ENCODE data around the gene CPA5.

Gene CPA5

DNA sequence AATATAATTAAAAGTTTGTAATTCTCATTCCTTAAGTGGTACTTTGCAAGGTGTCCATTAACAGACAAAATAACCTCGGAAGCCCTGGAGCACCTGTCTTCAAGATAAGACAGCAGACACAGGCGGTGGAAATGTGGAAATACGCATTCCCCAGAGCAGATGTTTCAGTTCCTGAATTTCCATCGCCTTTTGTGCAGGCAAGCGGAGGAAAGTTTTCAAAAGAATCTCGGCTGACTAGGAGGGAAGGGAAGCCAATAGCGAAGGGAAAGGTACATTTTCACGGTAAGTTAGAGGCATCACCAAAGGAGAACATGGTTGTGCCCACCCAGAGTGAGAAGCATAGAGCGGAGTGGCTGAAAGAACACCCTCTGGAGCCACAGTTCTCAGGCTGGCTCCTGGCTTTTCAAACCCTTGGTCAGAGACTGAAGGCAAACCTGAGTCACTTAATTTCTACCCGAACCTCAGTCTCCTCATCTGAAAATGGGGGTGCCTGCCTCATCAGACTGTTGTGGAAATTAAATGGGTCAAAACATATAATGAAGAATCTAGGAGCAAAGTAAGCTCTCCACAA, 49.3 kb downstream of the CPA5 start:
- no peak overlapping the region for H3K4me2 ChIP-seq (ENCODE audit: low read length)
- H3K9me3 ChIP-seq (ENCODE audit: insufficient read depth, low read length): no peaks in the 10 kb centered on the region
- no peak overlapping the region for H3K27ac ChIP-seq (ENCODE audit: low read length)
- H3K27me3 ChIP-seq (ENCODE audit: low read depth, low read length): no peaks in the 10 kb centered on the region
- TF ChIP-seq CTCF (IDR thresholded peaks at IDR 0.05; ENCODE audit: low read depth, low read length) (no peak), EZH2phosphoT487 (IDR thresholded peaks at IDR 0.05; ENCODE audit: low read depth) (no peak)
- no peak overlapping the region for H3K4me3 ChIP-seq (ENCODE audit: low read length)
- no peaks in the 10 kb centered on the region for H4K20me1 ChIP-seq (ENCODE audit: insufficient read depth, low read length)
- H3K4me1 ChIP-seq (ENCODE audit: low read length): peaks cover 9% of the 10 kb centered on the region
- H2AFZ ChIP-seq (ENCODE audit: low read depth, low read length): no peak overlapping the region
- H3K36me3 ChIP-seq (replicated peaks; ENCODE audit: low read depth, low read length): no peaks in the 10 kb centered on the region
- H3K79me2 ChIP-seq (ENCODE audit: low read length): no peaks in the 10 kb centered on the region
- no peak overlapping the region for H3K9ac ChIP-seq (ENCODE audit: low read length)

- Histone ChIP-seq H3K9me3 (ENCODE audit: insufficient read depth, low read length) (no peaks in the 10 kb centered on the region), H3K79me2 (ENCODE audit: low read length) (no peaks in the 10 kb centered on the region), H3K36me3 (replicated peaks; ENCODE audit: low read depth, low read length) (no peaks in the 10 kb centered on the region), H3K9ac (ENCODE audit: low read length) (no peak overlapping the region), H3K4me2 (ENCODE audit: low read length) (no peak overlapping the region), H3K4me3 (ENCODE audit: low read length) (no peak overlapping the region), H3K27me3 (ENCODE audit: low read depth, low read length) (no peaks in the 10 kb centered on the region), H2AFZ (ENCODE audit: low read depth, low read length) (no peak overlapping the region), H4K20me1 (ENCODE audit: insufficient read depth, low read length) (no peaks in the 10 kb centered on the region), H3K4me1 (ENCODE audit: low read length) (peaks cover 12% of the 10 kb centered on the region), H3K27ac (ENCODE audit: low read length) (no peak overlapping the region)
- TF ChIP-seq CTCF (IDR thresholded peaks at IDR 0.05; ENCODE audit: low read depth, low read length): no peak
- no peak for TF ChIP-seq EZH2phosphoT487 (IDR thresholded peaks at IDR 0.05; ENCODE audit: low read depth)
Observed at GRCh38 chr7:130394421-130395195, 50.0 kb downstream of the CPA5 start.

GRCh38 chr7:130395421-130395820, 50.8 kb downstream of the CPA5 start:
- Histone ChIP-seq H3K9ac (ENCODE audit: low read length) (no peak overlapping the region), H3K4me1 (ENCODE audit: low read length) (peaks cover 12% of the 10 kb centered on the region), H3K4me2 (ENCODE audit: low read length) (no peak overlapping the region), H2AFZ (ENCODE audit: low read depth, low read length) (no peak overlapping the region), H3K27me3 (ENCODE audit: low read depth, low read length) (no peaks in the 10 kb centered on the region), H3K9me3 (ENCODE audit: insufficient read depth, low read length) (no peaks in the 10 kb centered on the region), H3K4me3 (ENCODE audit: low read length) (no peak overlapping the region), H3K79me2 (ENCODE audit: low read length) (no peaks in the 10 kb centered on the region), H3K36me3 (replicated peaks; ENCODE audit: low read depth, low read length) (no peaks in the 10 kb centered on the region), H3K27ac (ENCODE audit: low read length) (no peak overlapping the region), H4K20me1 (ENCODE audit: insufficient read depth, low read length) (no peaks in the 10 kb centered on the region)
- no peak for TF ChIP-seq EZH2phosphoT487 (IDR thresholded peaks at IDR 0.05; ENCODE audit: low read depth)
- TF ChIP-seq CTCF (IDR thresholded peaks at IDR 0.05; ENCODE audit: low read depth, low read length): no peak

- H3K9ac ChIP-seq (ENCODE audit: low read length): no peak overlapping the region
Observed at GRCh38 chr7:130396109-130396508, 51.5 kb downstream of the CPA5 start.

More at GRCh38 chr7:130396109-130396508, 51.5 kb downstream of the CPA5 start:
- no peak for TF ChIP-seq EZH2phosphoT487 (IDR thresholded peaks at IDR 0.05; ENCODE audit: low read depth)
- no peak for TF ChIP-seq CTCF (IDR thresholded peaks at IDR 0.05; ENCODE audit: low read depth, low read length)
- H3K79me2 ChIP-seq (ENCODE audit: low read length): no peaks in the 10 kb centered on the region
- H4K20me1 ChIP-seq (ENCODE audit: insufficient read depth, low read length): no peaks in the 10 kb centered on the region
- H3K4me2 ChIP-seq (ENCODE audit: low read length): no peak overlapping the region
- peaks cover 12% of the 10 kb centered on the region for H3K4me1 ChIP-seq (ENCODE audit: low read length)
- H3K27me3 ChIP-seq (ENCODE audit: low read depth, low read length): no peaks in the 10 kb centered on the region
- H2AFZ ChIP-seq (ENCODE audit: low read depth, low read length): no peak overlapping the region
- no peak overlapping the region for H3K27ac ChIP-seq (ENCODE audit: low read length)
- H3K36me3 ChIP-seq (replicated peaks; ENCODE audit: low read depth, low read length): no peaks in the 10 kb centered on the region
- H3K9me3 ChIP-seq (ENCODE audit: insufficient read depth, low read length): no peaks in the 10 kb centered on the region
- no peak overlapping the region for H3K4me3 ChIP-seq (ENCODE audit: low read length)
